ENCODE data around the gene TSPAN18.

DNA sequence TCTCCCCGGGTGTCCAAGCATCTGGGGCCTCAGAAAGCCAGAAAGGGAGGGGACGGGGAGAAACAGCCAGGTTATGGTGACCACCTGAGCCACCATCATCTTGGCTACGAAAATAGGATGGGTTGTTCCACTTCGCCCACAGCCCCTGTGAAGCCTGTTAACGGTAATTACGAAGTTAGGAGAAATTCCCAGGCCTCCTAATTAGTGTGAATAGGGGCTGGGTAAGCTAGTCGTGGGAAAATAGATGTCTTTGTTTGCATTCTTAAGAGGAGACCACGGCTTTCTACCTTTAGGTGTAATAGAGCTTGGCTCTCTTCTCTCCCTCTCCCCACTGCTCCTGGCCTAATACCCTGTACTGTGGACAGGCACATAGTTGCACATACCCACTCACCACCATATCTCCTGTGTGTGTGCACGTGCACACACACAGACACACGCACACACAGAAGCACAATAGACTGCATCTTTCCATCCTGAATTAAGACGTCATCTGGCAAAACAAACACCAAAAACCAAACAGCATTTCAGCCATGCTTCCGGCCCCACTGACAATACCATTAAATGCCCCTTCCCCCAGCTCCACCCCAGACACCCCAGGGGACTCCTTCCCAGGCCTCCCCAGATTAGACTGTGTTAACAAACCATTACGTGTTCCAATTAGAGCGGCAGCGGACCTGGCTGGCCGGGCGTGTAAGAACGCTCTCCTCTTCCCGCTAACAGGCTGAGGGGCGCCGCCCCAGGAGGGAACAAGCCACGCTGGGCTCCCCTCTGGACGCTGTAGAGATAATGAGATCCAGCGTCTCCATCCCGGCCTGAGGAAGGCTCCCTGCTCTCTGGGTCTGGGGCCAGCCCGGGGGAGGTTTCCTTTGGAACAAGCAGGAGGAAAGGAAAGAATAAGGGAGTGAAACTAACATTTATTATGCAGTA, 151.1 kb downstream of the TSPAN18 start:
- TF ChIP-seq, protein P1, sequence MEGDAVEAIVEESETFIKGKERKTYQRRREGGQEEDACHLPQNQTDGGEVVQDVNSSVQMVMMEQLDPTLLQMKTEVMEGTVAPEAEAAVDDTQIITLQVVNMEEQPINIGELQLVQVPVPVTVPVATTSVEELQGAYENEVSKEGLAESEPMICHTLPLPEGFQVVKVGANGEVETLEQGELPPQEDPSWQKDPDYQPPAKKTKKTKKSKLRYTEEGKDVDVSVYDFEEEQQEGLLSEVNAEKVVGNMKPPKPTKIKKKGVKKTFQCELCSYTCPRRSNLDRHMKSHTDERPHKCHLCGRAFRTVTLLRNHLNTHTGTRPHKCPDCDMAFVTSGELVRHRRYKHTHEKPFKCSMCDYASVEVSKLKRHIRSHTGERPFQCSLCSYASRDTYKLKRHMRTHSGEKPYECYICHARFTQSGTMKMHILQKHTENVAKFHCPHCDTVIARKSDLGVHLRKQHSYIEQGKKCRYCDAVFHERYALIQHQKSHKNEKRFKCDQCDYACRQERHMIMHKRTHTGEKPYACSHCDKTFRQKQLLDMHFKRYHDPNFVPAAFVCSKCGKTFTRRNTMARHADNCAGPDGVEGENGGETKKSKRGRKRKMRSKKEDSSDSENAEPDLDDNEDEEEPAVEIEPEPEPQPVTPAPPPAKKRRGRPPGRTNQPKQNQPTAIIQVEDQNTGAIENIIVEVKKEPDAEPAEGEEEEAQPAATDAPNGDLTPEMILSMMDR (IDR thresholded peaks at IDR 0.05): no peak
- TF ChIP-seq POLR2A (IDR thresholded peaks at IDR 0.05; ENCODE audit: low read depth): no peak
